ENCODE results near the gene PRKCH. TPM values are rescaled to one million over a fixed set of nuclear protein-coding genes. Genes with fewer than 3 reads are reported as not detected.

Gene PRKCH
- total RNA-seq, 1 experiment from 2014 or later = 5.2 TPM

- Mint-ChIP-seq H3K4me1 (peaks cover 10 to 16% of the 10 kb centered on the region in 2 experiments), H3K4me3 (no peak overlapping the region), H3K27ac (no peak overlapping the region), H3K36me3 (ENCODE audit: insufficient read depth in 1 of 3, low read depth in 3 of 3) (peaks cover 9 to 12% (median 9%) of the 10 kb centered on the region in 3 experiments; a peak in 6 of 7 replicates), H3K27me3 (ENCODE audit: low read depth) (no peaks in the 10 kb centered on the region), H3K9me3 (peaks cover 13 to 14% of the 10 kb centered on the region in 2 experiments; a peak in 4 of 5 replicates)
- Histone ChIP-seq H3K14ac (ENCODE audit: insufficient read depth, low read length) (no peak overlapping the region), H3K56ac (ENCODE audit: insufficient read length, low read depth, low read length) (no peak overlapping the region), H4K20me1 (ENCODE audit: control insufficient read depth, insufficient read depth, insufficient read length) (peaks cover 2% of the 10 kb centered on the region), H3K27ac (ENCODE audit: insufficient read length, low read depth, low read length) (no peak overlapping the region), H3K79me1 (ENCODE audit: insufficient read depth, low read depth, low read length, poor library complexity, severe bottlenecking) (no peaks in the 10 kb centered on the region), H2AK5ac (ENCODE audit: insufficient read length, low read length) (no peak overlapping the region), H3K23ac (ENCODE audit: insufficient read length, low read depth, low read length) (no peak overlapping the region), H2BK5ac (ENCODE audit: insufficient read length, low read length) (no peak overlapping the region), H3K27me3 (ENCODE audit: insufficient read depth, low read length) (no peaks in the 10 kb centered on the region), H2AFZ (ENCODE audit: low read length) (no peak overlapping the region), H3K18ac (ENCODE audit: insufficient read length, low read depth, low read length) (no peak overlapping the region), H2BK120ac (ENCODE audit: low read depth, low read length, poor library complexity, severe bottlenecking) (no peak overlapping the region), H3K4me1 (ENCODE audit: insufficient read depth, low read length) (no peaks in the 10 kb centered on the region), H2BK12ac (ENCODE audit: insufficient read length, low read depth, low read length) (no peak overlapping the region), H2BK15ac (ENCODE audit: low read depth, low read length) (no peak overlapping the region), H3K4me2 (ENCODE audit: insufficient read depth, insufficient read length, low read length) (no peak overlapping the region), H3K9me3 (ENCODE audit: control insufficient read depth, low read depth, low read length) (no peaks in the 10 kb centered on the region), H3K4ac (ENCODE audit: low read depth, low read length) (no peak overlapping the region), H4K8ac (replicated peaks; ENCODE audit: insufficient read length, low read depth, low read length) (no peak overlapping the region), H3T11ph (ENCODE audit: low read length) (no peak overlapping the region), H4K91ac (ENCODE audit: insufficient read length, low read depth, low read length) (no peak overlapping the region), H3K79me2 (ENCODE audit: insufficient read depth, low read length) (no peaks in the 10 kb centered on the region), H3K9ac (ENCODE audit: extremely low read depth, insufficient read length, low read length) (no peak overlapping the region), H2BK20ac (ENCODE audit: low read depth, low read length, poor library complexity, severe bottlenecking) (no peak overlapping the region), H3K23me2 (ENCODE audit: insufficient read length, low read depth, low read length, poor library complexity, severe bottlenecking) (no peaks in the 10 kb centered on the region), H4K5ac (ENCODE audit: insufficient read length, low read depth, low read length) (no peak overlapping the region)
- WGBS (ENCODE audit: extremely low coverage, insufficient read length, low lambda C conversion rate) = no CpG with 5 or more reads among the region's 1 CpG
- DNase-seq = no peak
- TF ChIP-seq CTCF (conservative IDR thresholded peaks at IDR 0.05) = no peak
Observed at GRCh38 chr14:61421212-61421923, 100.0 kb downstream of the PRKCH start.
